K562 (cell line): ENCODE measurements around the gene INTS4. TPM values are rescaled to one million over a fixed set of nuclear protein-coding genes. Genes with fewer than 3 reads are reported as not detected.

Experiments
- ATF7 ChIP-seq: fragments of 450-650 bp; IDR thresholded peaks from 2 replicates; pipeline ENCODE4 v1.7.1; 2014; ENCODE audit warnings: mild to moderate bottlenecking, moderate library complexity
- CBX3 ChIP-seq, 2 experiments: IDR thresholded peaks; 1 replicate in 1 of 2; 2 replicates in 1 of 2; pipeline ENCODE4 v1.6.1; 2012; ENCODE audit warnings: inconsistent platforms in 2 of 2, low read length in 2 of 2, borderline replicate concordance in 1 of 2, control low read depth in 1 of 2
- HMG20A ChIP-seq: fragments of 450-650 bp; formaldehyde crosslinking; conservative IDR thresholded peaks from 2 replicates; pipeline ENCODE4 v1.4.0; 2020; ENCODE audit warnings: mild to moderate bottlenecking, mixed read lengths
- PML ChIP-seq: IDR thresholded peaks from 2 replicates; pipeline ENCODE4 v1.6.1; 2012; ENCODE audit warnings: low read length, inconsistent platforms
- SMAD2 ChIP-seq: fragments of 150-350 bp; IDR thresholded peaks from 2 replicates; pipeline ENCODE4 v1.6.1; 2014; ENCODE audit warnings: low read depth, mild to moderate bottlenecking, low read length
- TCF3 ChIP-seq: sonication (generic); formaldehyde crosslinking; IDR thresholded peaks from 2 replicates; pipeline ENCODE4 v1.4.0; 2020; ENCODE audit warnings: mild to moderate bottlenecking, missing genetic modification reagents
- ZNF24 ChIP-seq: fragments of 450-650 bp; IDR thresholded peaks from 2 replicates; pipeline ENCODE4 v1.6.1; 2016
- polyA plus RNA-seq, 8 experiments: library from polyadenylated mRNA; depleted of rRNA in 4 of 8; stranded (reverse) in 5 of 8; unstranded in 3 of 8; fragments of >200 nt; fragmentation: Nextera tagmentation in 2 of 8; fragmentation: Illumina TruSeq in 1 of 8; extraction: Ambion mirVana in 2 of 8; extraction: Trizol in 1 of 8; gene quantifications; 2 replicates each; pipeline versions ENCODE4 v1.2.1 to v1.2.3, GENCODE V29; 2011 to 2014; ENCODE audit warnings: inconsistent platforms in 1 of 8, missing spikeins in 1 of 8
- total RNA-seq, 7 experiments: library from RNA; depleted of rRNA in 6 of 7; stranded (reverse); fragments of >200 nt in 6 of 7; fragmentation: Illumina TruSeq in 2 of 7; extraction: Trizol in 2 of 7; gene quantifications; 2 replicates each; pipeline versions ENCODE4 v1.2.1 to v1.2.3, GENCODE V29; 2011 to 2021; ENCODE audit warnings: low replicate concordance in 1 of 7
- TF ChIP-seq, protein P1 (sequence below): fragments of 450-650 bp; IDR thresholded peaks from 2 replicates; pipeline ENCODE4 v1.6.1; 2018; ENCODE audit not compliant: partially characterized antibody
- TF ChIP-seq, protein P2 (sequence below), 3 experiments: fragments of 200-800 bp in 1 of 3; fragments of 250-450 bp in 1 of 3; fragments of 450-650 bp in 1 of 3; sonication (Bioruptor Pico) in 1 of 3; sonication (Bioruptor generic) in 1 of 3; formaldehyde crosslinking in 1 of 3; IDR thresholded peaks; 2 replicates each; pipeline versions ENCODE4 v1.6.1 to v1.8.0; 2016 to 2022; ENCODE audit warnings: mild to moderate bottlenecking in 2 of 3, missing genetic modification characterization in 2 of 3, missing compliant biosample characterization in 1 of 3, moderate library complexity in 1 of 3

The INTS4 gene
- total and polyA plus RNA-seq, 9 of the 15 experiments (the other 6 are each of a cell fraction or from before 2014, with no cell fraction given), result 28.4 to 53.4 (median 44.5) TPM

DNA sequence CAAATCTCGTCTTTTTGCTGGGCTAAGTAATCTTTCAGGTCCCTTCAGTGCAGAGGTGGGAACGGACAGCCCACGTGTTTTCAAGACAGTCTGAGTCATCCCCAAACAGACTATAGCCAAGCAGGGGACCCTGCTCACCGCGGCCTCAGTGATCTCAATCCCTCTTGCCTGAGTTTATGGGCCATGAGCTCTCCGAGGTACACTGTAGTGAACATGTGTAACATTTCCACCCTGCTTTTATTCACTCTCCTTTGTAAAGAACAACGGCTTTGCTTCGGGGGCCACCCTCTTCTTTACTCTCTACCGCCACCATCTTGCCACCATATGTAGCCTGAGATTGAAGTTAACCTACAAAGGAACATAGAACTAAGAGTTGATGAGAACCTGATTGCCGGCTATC lies 40.2 kb upstream of the INTS4 start (continued):
- TF ChIP-seq, protein P1, sequence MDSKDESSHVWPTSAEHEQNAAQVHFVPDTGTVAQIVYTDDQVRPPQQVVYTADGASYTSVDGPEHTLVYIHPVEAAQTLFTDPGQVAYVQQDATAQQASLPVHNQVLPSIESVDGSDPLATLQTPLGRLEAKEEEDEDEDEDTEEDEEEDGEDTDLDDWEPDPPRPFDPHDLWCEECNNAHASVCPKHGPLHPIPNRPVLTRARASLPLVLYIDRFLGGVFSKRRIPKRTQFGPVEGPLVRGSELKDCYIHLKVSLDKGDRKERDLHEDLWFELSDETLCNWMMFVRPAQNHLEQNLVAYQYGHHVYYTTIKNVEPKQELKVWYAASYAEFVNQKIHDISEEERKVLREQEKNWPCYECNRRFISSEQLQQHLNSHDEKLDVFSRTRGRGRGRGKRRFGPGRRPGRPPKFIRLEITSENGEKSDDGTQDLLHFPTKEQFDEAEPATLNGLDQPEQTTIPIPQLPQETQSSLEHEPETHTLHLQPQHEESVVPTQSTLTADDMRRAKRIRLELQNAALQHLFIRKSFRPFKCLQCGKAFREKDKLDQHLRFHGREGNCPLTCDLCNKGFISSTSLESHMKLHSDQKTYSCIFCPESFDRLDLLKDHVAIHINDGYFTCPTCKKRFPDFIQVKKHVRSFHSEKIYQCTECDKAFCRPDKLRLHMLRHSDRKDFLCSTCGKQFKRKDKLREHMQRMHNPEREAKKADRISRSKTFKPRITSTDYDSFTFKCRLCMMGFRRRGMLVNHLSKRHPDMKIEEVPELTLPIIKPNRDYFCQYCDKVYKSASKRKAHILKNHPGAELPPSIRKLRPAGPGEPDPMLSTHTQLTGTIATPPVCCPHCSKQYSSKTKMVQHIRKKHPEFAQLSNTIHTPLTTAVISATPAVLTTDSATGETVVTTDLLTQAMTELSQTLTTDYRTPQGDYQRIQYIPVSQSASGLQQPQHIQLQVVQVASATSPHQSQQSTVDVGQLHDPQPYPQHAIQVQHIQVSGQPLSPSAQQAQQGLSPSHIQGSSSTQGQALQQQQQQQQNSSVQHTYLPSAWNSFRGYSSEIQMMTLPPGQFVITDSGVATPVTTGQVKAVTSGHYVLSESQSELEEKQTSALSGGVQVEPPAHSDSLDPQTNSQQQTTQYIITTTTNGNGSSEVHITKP, result peak; percentile 18
- TF ChIP-seq ATF7 (peak; percentile 19; the same call in 1 of the 2 replicates), TCF3 (no peak), SMAD2 (no peak), ZNF24 (no peak), PML (no peak), CBX3 (IDR thresholded peaks at IDR 0.05; ENCODE audit: borderline replicate concordance in 1 of 2, low read length in 2 of 2) (no peak; a peak in 1 of 3 replicates), HMG20A (CRISPR knock-in tag) (no peak)
- TF ChIP-seq, protein P2, sequence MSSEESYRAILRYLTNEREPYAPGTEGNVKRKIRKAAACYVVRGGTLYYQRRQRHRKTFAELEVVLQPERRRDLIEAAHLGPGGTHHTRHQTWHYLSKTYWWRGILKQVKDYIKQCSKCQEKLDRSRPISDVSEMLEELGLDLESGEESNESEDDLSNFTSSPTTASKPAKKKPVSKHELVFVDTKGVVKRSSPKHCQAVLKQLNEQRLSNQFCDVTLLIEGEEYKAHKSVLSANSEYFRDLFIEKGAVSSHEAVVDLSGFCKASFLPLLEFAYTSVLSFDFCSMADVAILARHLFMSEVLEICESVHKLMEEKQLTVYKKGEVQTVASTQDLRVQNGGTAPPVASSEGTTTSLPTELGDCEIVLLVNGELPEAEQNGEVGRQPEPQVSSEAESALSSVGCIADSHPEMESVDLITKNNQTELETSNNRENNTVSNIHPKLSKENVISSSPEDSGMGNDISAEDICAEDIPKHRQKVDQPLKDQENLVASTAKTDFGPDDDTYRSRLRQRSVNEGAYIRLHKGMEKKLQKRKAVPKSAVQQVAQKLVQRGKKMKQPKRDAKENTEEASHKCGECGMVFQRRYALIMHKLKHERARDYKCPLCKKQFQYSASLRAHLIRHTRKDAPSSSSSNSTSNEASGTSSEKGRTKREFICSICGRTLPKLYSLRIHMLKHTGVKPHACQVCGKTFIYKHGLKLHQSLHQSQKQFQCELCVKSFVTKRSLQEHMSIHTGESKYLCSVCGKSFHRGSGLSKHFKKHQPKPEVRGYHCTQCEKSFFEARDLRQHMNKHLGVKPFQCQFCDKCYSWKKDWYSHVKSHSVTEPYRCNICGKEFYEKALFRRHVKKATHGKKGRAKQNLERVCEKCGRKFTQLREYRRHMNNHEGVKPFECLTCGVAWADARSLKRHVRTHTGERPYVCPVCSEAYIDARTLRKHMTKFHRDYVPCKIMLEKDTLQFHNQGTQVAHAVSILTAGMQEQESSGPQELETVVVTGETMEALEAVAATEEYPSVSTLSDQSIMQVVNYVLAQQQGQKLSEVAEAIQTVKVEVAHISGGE (CRISPR knock-in tag; IDR thresholded peaks at IDR 0.05), result no peak
